WI38 (cell line): Measurements from ENCODE around the gene PRPSAP2.
"Not testable (repeated sequence)": the region's sequence is repeated elsewhere in the genome, so short reads cannot be mapped to it uniquely, and the experiment has no call there.

ENCODE experiments used
- H3K4me3 ChIP-seq: 2 replicates; pipeline ENCODE4 v1.5.1; 2011; ENCODE audit warnings: low read depth, mild to moderate bottlenecking, control low read depth, low read length
- TF ChIP-seq, protein P1 (sequence below): IDR thresholded peaks from 2 replicates; pipeline ENCODE4 v1.5.1; 2012; ENCODE audit warnings: low read depth, mild to moderate bottlenecking, control low read depth, low read length

Gene PRPSAP2

DNA sequence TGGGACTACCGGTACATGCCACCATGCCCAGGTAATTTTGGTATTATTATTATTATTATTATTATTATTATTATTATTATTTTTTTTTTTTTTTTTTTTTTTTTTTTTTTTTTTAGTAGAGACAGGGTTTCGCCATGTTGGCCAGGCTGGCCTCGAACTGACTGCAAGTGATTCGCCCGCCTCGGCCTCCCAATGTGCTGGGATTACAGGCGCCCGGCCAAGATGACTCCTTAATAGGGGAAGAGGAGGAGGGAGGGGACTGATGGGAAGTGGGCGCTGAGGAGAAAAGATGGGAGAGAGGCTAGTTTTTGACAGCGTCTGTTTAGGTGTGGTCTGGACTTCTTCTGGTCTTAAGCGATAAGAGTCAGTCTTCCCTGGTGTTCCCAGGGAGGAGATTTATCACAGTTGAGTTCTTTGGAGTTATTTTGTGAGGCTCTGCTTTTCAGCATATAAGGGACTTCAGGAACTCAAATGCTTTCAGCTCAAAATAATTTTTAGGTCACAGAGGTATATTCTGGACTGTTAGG, 59.6 kb downstream of the PRPSAP2 start:
- TF ChIP-seq, protein P1, sequence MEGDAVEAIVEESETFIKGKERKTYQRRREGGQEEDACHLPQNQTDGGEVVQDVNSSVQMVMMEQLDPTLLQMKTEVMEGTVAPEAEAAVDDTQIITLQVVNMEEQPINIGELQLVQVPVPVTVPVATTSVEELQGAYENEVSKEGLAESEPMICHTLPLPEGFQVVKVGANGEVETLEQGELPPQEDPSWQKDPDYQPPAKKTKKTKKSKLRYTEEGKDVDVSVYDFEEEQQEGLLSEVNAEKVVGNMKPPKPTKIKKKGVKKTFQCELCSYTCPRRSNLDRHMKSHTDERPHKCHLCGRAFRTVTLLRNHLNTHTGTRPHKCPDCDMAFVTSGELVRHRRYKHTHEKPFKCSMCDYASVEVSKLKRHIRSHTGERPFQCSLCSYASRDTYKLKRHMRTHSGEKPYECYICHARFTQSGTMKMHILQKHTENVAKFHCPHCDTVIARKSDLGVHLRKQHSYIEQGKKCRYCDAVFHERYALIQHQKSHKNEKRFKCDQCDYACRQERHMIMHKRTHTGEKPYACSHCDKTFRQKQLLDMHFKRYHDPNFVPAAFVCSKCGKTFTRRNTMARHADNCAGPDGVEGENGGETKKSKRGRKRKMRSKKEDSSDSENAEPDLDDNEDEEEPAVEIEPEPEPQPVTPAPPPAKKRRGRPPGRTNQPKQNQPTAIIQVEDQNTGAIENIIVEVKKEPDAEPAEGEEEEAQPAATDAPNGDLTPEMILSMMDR, result no peak
- no peak overlapping the region for H3K4me3 ChIP-seq

DNA sequence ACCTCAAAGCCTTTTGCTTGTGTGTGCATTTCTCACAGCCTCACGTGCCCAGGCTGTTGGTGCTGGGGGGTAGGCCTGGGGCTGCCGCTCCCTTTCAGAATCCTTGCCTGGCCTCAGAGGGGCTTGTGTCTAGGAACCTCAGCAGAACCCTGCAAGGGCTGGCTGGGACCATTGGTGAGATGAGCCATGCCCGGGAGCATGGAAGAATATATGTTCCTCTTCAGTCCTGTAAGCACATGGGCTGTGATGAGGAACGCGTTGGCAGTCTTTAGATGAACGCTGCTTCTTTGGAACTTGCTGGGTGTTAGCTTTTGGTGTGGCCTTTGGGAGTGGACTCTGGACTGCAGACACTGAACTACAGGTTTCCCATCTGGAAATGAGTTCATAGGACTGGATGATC, 62.0 kb downstream of the PRPSAP2 start:
- H3K4me3 ChIP-seq, result no peak overlapping the region
- TF ChIP-seq, protein P1, result no peak

DNA sequence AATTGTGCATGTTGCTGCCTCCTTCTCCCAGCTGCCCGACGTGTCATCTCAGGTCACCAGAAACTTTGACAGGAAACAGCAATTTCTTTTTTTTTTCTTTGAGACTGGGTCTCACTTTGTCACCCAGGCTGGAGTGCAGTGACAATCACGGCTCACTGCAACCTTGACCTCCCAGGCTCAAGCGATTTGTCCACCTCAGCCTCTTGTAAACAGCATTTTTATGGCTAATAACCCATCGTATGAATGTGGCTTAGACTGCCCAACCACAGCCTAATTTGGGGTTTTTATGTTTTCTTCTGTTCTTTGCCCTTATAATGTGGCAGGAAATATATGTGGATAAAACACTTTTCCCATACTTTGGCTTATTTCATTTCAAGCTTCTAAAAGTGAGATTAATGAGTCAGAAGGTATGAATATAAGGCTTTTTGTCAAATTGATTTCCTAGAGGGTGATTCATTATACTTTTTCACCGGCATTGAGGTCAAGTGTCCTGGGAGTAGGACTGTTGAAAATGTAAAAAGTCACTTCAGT, 63.0 kb downstream of the PRPSAP2 start:
- H3K4me3 ChIP-seq, result no peak overlapping the region
- TF ChIP-seq, protein P1, result no peak

DNA sequence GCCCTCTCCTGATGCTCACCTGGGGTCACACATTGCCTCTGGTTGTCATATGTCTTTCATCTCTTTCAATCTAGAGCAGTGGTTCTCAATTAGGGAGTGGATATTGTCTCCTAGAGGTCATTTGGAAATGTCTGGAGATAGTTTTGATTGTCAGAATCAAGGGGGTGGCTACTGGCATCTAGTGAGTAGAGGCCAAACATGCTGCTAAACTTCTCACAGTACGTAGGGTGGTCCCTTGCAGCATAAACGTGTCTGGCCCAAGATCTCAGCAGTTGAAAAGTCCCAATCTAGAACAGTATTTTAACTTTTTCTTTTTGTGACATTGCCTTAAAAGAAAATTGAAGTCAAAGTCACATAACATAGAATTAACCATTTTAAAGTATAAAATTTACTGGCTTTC, 63.6 kb downstream of the PRPSAP2 start:
- TF ChIP-seq, protein P1, result no peak
- no peak overlapping the region for H3K4me3 ChIP-seq

DNA sequence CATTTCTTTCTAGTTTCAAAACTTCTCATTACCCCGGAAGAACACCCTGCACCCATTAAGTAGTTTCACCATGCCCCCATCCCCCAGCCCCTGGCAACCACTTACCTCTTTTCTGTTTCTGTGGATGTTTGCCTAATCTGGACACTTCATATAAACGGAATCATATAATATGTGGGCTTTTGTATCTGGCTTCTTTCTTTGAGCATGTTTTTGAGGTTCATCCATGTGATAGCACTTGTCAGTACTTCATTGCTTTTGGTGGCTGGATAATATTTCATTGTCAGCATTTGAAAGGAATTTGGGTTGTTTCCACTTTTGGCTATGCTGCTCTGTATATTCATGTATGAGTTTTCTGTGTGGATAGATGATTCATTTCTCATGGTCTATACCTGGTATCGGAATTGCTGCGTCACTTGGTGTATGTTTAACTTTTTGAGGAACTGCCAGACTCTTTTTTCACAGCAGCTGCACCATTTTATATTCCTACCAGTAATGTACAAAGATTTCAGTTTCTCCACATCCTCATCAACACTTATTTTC, 64.1 kb downstream of the PRPSAP2 start:
- TF ChIP-seq, protein P1, result no peak
- H3K4me3 ChIP-seq, result no peak overlapping the region

DNA sequence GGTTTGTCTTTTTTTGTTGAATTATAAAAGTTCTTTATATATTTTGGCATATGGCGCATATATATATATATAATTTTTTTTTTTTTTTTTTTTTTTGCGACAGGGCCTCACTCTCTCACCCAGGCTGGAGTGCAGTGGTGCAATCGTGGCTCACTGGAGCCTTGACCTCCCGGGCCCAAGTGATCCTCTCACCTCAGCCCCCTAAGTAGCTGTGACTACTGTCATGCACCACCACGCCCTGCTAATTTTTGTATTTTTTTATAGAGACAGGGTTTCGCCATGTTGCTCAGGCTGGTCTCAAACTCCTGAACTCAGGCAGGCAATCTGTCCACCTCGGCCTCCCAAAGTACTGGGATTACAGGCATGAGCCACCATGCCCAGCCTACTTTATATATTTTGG, 64.7 kb downstream of the PRPSAP2 start:
- H3K4me3 ChIP-seq, result not testable (repeated sequence)

DNA sequence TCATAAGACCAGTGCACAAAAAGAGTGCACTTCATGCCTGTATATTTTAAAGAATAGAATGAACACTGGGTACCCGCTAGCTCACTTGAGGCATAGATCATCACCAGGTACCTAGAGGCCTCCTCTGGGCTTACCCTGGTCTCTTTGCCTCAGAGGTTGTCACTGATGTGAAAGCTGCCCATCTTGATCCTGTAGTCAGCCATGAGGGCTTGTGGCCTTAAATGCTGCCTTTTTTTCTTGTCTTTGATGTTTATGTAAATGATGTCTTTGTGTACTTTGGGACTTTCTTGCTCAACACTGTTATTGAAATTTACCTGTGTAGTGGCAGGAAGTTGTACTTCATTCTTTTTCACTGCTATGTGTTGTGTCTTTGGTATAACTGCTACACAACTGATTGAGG, 67.3 kb downstream of the PRPSAP2 start:
- TF ChIP-seq, protein P1, result no peak
- H3K4me3 ChIP-seq, result no peak overlapping the region

DNA sequence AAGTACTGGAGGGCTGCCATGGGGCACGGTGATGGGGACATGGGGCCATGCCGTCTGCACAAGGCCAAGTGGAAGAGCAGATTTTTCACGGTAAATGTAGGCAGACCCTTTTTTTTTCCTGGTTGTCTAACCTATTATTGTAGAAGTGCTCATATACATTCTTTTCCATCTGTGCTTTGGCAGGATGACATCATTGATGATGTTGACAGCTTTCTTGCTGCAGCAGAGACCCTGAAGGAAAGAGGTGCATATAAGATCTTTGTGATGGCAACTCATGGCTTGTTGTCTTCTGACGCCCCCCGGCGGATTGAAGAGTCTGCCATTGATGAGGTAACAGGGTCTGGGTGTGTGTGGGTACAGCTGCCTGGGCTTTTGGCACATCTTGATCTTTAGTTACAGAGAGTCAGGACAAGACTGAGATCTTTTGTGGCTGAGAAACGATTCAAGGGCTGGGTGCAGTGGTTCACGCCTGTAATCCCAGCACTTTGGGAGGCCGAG, 70.7 kb downstream of the PRPSAP2 start:
- H3K4me3 ChIP-seq, result no peak overlapping the region
- TF ChIP-seq, protein P1, result no peak
